Fibroblast of lung (primary cell): ENCODE measurements around the gene NUP107. TPM values are rescaled to one million over a fixed set of nuclear protein-coding genes. Genes with fewer than 3 reads are reported as not detected.

Experiments
- DNase-seq, 2 donors: peaks; one replicate each; pipeline versions ENCODE4 v3.0.0 to v3.0.0-alpha.2; 2010; ENCODE audit warnings: low read depth in 2 of 2
- H2AFZ ChIP-seq: 2 replicates; pipeline ENCODE4 v1.5.1; 2012; ENCODE audit warnings: low read length, control low read depth, inconsistent platforms
- H3K27ac ChIP-seq: 2 replicates; pipeline ENCODE4 v1.5.1; 2011; ENCODE audit warnings: low read length, control low read depth; ENCODE audit not compliant: insufficient read depth
- H3K27me3 ChIP-seq: 2 replicates; pipeline ENCODE4 v1.5.1; 2011; ENCODE audit warnings: mild to moderate bottlenecking, low read length; ENCODE audit not compliant: control insufficient read depth, insufficient read depth
- H3K36me3 ChIP-seq: 2 replicates; pipeline ENCODE4 v1.5.1; 2011; ENCODE audit warnings: low read length; ENCODE audit not compliant: control insufficient read depth, insufficient read depth
- H3K4me1 ChIP-seq: 2 replicates; pipeline ENCODE4 v1.5.1; 2011; ENCODE audit warnings: low read length; ENCODE audit not compliant: control insufficient read depth, insufficient read depth; ENCODE audit errors: extremely low read depth
- H3K4me2 ChIP-seq: 2 replicates; pipeline ENCODE4 v1.5.1; 2011; ENCODE audit warnings: low read length, control low read depth; ENCODE audit not compliant: insufficient read depth; ENCODE audit errors: extremely low read depth
- H3K4me3 ChIP-seq, 4 experiments: fragments of 200-600 bp in 1 of 4; sonication (generic) in 1 of 4; replicated peaks in 1 of 4; 2 replicates each; pipeline ENCODE4 v1.5.1; 2011 to 2016; ENCODE audit warnings: low read length in 4 of 4, low read depth in 3 of 4, mild to moderate bottlenecking in 3 of 4, control low read depth in 2 of 4, inconsistent platforms in 1 of 4, mixed read lengths in 1 of 4; ENCODE audit not compliant: insufficient read depth in 1 of 4; ENCODE audit errors: control extremely low read depth in 1 of 4
- H3K79me2 ChIP-seq: 2 replicates; pipeline ENCODE4 v1.5.1; 2012; ENCODE audit warnings: mild to moderate bottlenecking, low read length, inconsistent platforms; ENCODE audit not compliant: control insufficient read depth, insufficient read depth
- H3K9ac ChIP-seq: 2 replicates; pipeline ENCODE4 v1.5.1; 2011; ENCODE audit warnings: mild to moderate bottlenecking, low read length, control low read depth; ENCODE audit not compliant: insufficient read depth
- H3K9me3 ChIP-seq: 2 replicates; pipeline ENCODE4 v1.5.1; 2012; ENCODE audit warnings: low read depth, low read length; ENCODE audit not compliant: control insufficient read depth, insufficient read depth
- H4K20me1 ChIP-seq: 2 replicates; pipeline ENCODE4 v1.5.1; 2011; ENCODE audit warnings: low read length; ENCODE audit not compliant: control insufficient read depth, insufficient read depth; ENCODE audit errors: extremely low read depth
- EZH2 ChIP-seq: IDR thresholded peaks from 2 replicates; pipeline ENCODE4 v1.5.1; 2012; ENCODE audit warnings: low read length, control low read depth, mild to moderate bottlenecking; ENCODE audit errors: missing control alignments
- polyA plus RNA-seq, 2 donors: library from polyadenylated mRNA; depleted of rRNA in 1 of 2; stranded (reverse) in 1 of 2; unstranded in 1 of 2; fragments of >200 nt; gene quantifications; 2 replicates each; pipeline ENCODE4 v1.2.1, GENCODE V29; 2011 to 2012; ENCODE audit warnings: missing spikeins in 1 of 2
- total RNA-seq: library from RNA; depleted of rRNA; stranded (reverse); fragments of >200 nt; gene quantifications from 2 replicates; pipeline ENCODE4 v1.2.1, GENCODE V29; 2014
- TF ChIP-seq, protein P1 (sequence below), 2 donors: IDR thresholded peaks in 1 of 2; conservative IDR thresholded peaks in 1 of 2; 1 replicate in 1 of 2; 2 replicates in 1 of 2; pipeline ENCODE4 v1.5.1; 2011 to 2012; ENCODE audit warnings: low read length in 2 of 2, control low read depth in 1 of 2, inconsistent platforms in 1 of 2, low read depth in 1 of 2, mild to moderate bottlenecking in 1 of 2

The NUP107 gene
- total and polyA plus RNA-seq, 2 donors (not counting 1 experiment from before 2014, with no cell fraction given), result 24.6 to 37.7 TPM

DNA sequence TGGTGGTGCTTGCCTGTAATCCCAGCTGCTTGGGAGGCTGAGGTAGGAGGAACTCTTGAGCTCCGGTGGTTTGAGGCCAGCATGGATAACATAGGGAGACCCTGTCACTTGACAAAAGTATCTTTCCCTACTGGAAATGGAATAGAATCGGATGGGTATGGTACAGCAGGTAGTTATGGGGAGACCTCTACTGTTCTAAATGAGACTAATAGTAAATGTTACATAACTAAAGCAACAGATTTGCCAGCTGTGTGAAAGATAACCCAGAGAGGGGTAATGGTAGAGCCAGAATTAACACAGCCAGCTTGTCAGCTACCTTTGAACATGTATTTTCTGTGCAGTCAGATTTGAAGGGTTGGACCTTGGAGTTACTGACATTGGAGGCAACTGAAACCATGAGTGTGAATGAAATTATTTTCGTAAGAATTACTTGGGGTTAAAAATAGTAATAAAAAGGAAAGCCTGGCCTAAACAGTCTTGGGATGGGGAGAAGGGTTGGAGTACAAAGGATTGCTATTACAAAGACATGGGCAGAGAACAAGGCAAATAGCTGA is 21.7 kb upstream of the NUP107 start:
- TF ChIP-seq, protein P1, sequence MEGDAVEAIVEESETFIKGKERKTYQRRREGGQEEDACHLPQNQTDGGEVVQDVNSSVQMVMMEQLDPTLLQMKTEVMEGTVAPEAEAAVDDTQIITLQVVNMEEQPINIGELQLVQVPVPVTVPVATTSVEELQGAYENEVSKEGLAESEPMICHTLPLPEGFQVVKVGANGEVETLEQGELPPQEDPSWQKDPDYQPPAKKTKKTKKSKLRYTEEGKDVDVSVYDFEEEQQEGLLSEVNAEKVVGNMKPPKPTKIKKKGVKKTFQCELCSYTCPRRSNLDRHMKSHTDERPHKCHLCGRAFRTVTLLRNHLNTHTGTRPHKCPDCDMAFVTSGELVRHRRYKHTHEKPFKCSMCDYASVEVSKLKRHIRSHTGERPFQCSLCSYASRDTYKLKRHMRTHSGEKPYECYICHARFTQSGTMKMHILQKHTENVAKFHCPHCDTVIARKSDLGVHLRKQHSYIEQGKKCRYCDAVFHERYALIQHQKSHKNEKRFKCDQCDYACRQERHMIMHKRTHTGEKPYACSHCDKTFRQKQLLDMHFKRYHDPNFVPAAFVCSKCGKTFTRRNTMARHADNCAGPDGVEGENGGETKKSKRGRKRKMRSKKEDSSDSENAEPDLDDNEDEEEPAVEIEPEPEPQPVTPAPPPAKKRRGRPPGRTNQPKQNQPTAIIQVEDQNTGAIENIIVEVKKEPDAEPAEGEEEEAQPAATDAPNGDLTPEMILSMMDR (conservative IDR thresholded peaks at IDR 0.05 in 1 of 2, IDR thresholded peaks at IDR 0.05 in 1 of 2; ENCODE audit: low read depth in 1 of 2, low read length in 2 of 2), result no peak
- TF ChIP-seq EZH2, result no peak
- Histone ChIP-seq H4K20me1 (no peaks in the 10 kb centered on the region), H3K9ac (no peak overlapping the region), H3K79me2 (no peaks in the 10 kb centered on the region), H3K4me2 (no peak overlapping the region), H3K4me1 (no peaks in the 10 kb centered on the region), H3K4me3 (no peak overlapping the region), H2AFZ (no peak overlapping the region), H3K27ac (no peak overlapping the region), H3K27me3 (no peaks in the 10 kb centered on the region), H3K9me3 (no peaks in the 10 kb centered on the region), H3K36me3 (no peaks in the 10 kb centered on the region)
- no peak for DNase-seq

DNA sequence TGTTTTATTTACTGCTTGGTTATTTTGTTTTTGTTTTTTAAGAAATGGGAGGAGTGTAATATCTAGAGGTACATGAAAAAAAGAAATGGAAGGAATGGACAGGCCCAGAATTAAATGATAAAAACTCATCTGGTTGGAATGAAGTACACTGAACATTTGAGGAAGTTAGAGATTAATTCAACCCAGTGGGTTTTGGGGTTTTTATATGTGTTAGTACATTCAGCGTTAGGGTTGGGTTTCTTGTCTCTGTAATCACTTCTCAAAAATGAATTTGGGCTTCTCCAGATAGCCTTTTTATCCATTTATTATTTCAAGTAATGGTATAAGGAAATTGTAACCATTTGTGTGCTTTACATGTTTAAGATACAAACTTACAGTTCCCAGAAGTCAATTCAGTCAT is 19.5 kb upstream of the NUP107 start:
- Histone ChIP-seq H3K9me3 (no peaks in the 10 kb centered on the region), H3K4me3 (no peak overlapping the region), H3K9ac (no peak overlapping the region), H3K27ac (no peak overlapping the region), H2AFZ (no peak overlapping the region), H3K4me1 (no peaks in the 10 kb centered on the region), H3K4me2 (no peak overlapping the region), H3K36me3 (no peaks in the 10 kb centered on the region), H3K79me2 (no peaks in the 10 kb centered on the region), H4K20me1 (no peaks in the 10 kb centered on the region), H3K27me3 (no peaks in the 10 kb centered on the region)
- no peak for DNase-seq
- TF ChIP-seq EZH2, result no peak
- TF ChIP-seq, protein P1 (conservative IDR thresholded peaks at IDR 0.05 in 1 of 2, IDR thresholded peaks at IDR 0.05 in 1 of 2; ENCODE audit: low read depth in 1 of 2, low read length in 2 of 2), result no peak

DNA sequence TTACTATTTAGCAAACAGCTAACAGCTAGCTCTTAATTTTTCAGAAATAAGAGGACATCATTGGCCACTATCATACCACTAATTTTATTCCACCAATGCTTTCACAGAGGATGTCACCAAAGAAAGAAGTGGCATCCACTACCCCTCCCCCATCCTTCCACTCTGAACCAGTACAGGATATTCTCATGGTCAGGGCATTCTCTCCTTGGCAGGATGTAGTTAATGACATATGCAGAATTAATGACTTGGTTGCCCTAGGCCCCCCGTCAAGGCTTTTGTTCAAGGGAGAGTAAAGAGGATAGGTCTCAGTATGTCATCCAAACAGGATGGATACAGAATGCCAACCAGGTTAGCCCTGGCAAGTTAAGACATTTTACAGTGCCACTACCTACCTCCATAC is 18.9 kb upstream of the NUP107 start:
- no peak for DNase-seq
- H3K4me3 ChIP-seq, result no peak overlapping the region
- no peak overlapping the region for H3K27ac ChIP-seq
- H3K4me1 ChIP-seq, result no peaks in the 10 kb centered on the region
- no peaks in the 10 kb centered on the region for H4K20me1 ChIP-seq
- no peaks in the 10 kb centered on the region for H3K9me3 ChIP-seq
- no peak for TF ChIP-seq EZH2
- TF ChIP-seq, protein P1 (conservative IDR thresholded peaks at IDR 0.05 in 1 of 2, IDR thresholded peaks at IDR 0.05 in 1 of 2; ENCODE audit: low read depth in 1 of 2, low read length in 2 of 2), result no peak
- H2AFZ ChIP-seq, result no peak overlapping the region
- no peaks in the 10 kb centered on the region for H3K79me2 ChIP-seq
- H3K27me3 ChIP-seq, result no peaks in the 10 kb centered on the region
- no peak overlapping the region for H3K9ac ChIP-seq
- no peak overlapping the region for H3K4me2 ChIP-seq
- no peaks in the 10 kb centered on the region for H3K36me3 ChIP-seq
